GM12878 (cell line): Measurements from ENCODE around the gene BANP. TPM values are rescaled to one million over a fixed set of nuclear protein-coding genes. Genes with fewer than 3 reads are reported as not detected.

ENCODE experiments used
- ATAC-seq: fragments of 200-7000 bp; cut with Tn5 transposase; 3 replicates; pipeline ENCODE4 v1.9.1; 2020; ENCODE audit warnings: mild to moderate bottlenecking, moderate library complexity
- BruUV-seq: library from RNA; stranded (reverse); fragments of 400-500 nt; replicated peaks from 2 replicates; lab custom pipeline; 2021; lab: Mats Ljungman, UMichigan
- CTCF ChIA-PET: fragments of 300-600 bp; sonication (Branson Sonifier 250); formaldehyde crosslinking; extraction: SDS; loops from one replicate; lab custom pipeline; 2021; ENCODE audit warnings: inconsistent platforms; lab: Yijun Ruan, JAX
- POLR2A ChIA-PET: fragments of 350-600 bp; formaldehyde crosslinking; extraction: SDS; loops from one replicate; lab custom pipeline; 2021; ENCODE audit warnings: inconsistent platforms; lab: Charles Lee
- RAD21 ChIA-PET: fragments of 300-600 bp; sonication (Branson Sonifier 250); formaldehyde crosslinking; loops from one replicate; lab custom pipeline; 2023; ENCODE audit warnings: antibody characterized with exemption; ENCODE audit not compliant: unreplicated experiment; lab: Charles Lee
- SMC1A ChIA-PET: fragments of 300-600 bp; sonication (Branson Sonifier 250); formaldehyde crosslinking; loops from one replicate; lab custom pipeline; 2023; ENCODE audit not compliant: unreplicated experiment, uncharacterized antibody; lab: Charles Lee
- DNase-seq: peaks from one replicate; pipeline ENCODE4 v3.0.0-alpha.2; 2011; ENCODE audit warnings: low read depth, low spot score
- FAIRE-seq: peaks from 3 replicates; lab custom pipeline; 2011; peaks lifted over from hg19 to GRCh38; lab: Jason Lieb, UNC
- H2AFZ ChIP-seq: 2 replicates; pipeline ENCODE4 v1.6.0; 2011; ENCODE audit warnings: low read depth, low read length, control low read depth; ENCODE audit not compliant: control insufficient read depth
- H3K27ac ChIP-seq: 2 replicates; pipeline ENCODE4 v1.5.1; 2011; ENCODE audit warnings: control low read depth; ENCODE audit not compliant: control insufficient read depth, insufficient read depth
- H3K27me3 ChIP-seq, 2 experiments: replicated peaks in 1 of 2; 2 replicates each; pipeline versions ENCODE4 v1.6.0 to v1.6.1; 2011; ENCODE audit warnings: low read length in 1 of 2; ENCODE audit not compliant: control insufficient read depth in 2 of 2, insufficient read depth in 2 of 2
- H3K36me3 ChIP-seq, 2 experiments: 2 replicates each; pipeline ENCODE4 v1.5.1; 2011; ENCODE audit warnings: low read length in 1 of 2; ENCODE audit not compliant: control insufficient read depth in 2 of 2, insufficient read depth in 2 of 2
- H3K4me1 ChIP-seq: 2 replicates; pipeline ENCODE4 v1.6.1; 2011; ENCODE audit warnings: mild to moderate bottlenecking, low read length, moderate library complexity, mixed read lengths; ENCODE audit not compliant: control insufficient read depth, insufficient read depth
- H3K4me2 ChIP-seq: 2 replicates; pipeline ENCODE4 v1.6.0; 2011; ENCODE audit warnings: control low read depth; ENCODE audit not compliant: control insufficient read depth, insufficient read depth
- H3K4me3 ChIP-seq: fragments of 200-600 bp; sonication (generic); 2 replicates; pipeline ENCODE4 v1.5.1; 2016
- H3K79me2 ChIP-seq: 2 replicates; pipeline ENCODE4 v1.6.0; 2011; ENCODE audit warnings: low read length; ENCODE audit not compliant: control insufficient read depth, insufficient read depth
- H3K9ac ChIP-seq: 2 replicates; pipeline ENCODE4 v1.8.0; 2011; ENCODE audit warnings: low read length, control low read depth, mixed read lengths; ENCODE audit not compliant: control insufficient read depth, insufficient read depth
- H3K9me3 ChIP-seq: replicated peaks from 3 replicates; pipeline ENCODE4 v1.5.1; 2011; ENCODE audit warnings: mild to moderate bottlenecking, low read length; ENCODE audit not compliant: control insufficient read depth, insufficient read depth
- H4K20me1 ChIP-seq: 2 replicates; pipeline ENCODE4 v1.6.0; 2011; ENCODE audit not compliant: control insufficient read depth, insufficient read depth
- BACH1 ChIP-seq: fragments of 450-650 bp; IDR thresholded peaks from 2 replicates; pipeline ENCODE4 v1.6.1; 2017; ENCODE audit warnings: mild to moderate bottlenecking, borderline replicate concordance
- BRCA1 ChIP-seq: IDR thresholded peaks from 2 replicates; pipeline ENCODE4 v1.6.1; 2011; ENCODE audit warnings: low read depth, low read length, improper control_type of control experiment
- CHD1 ChIP-seq: IDR thresholded peaks from 2 replicates; pipeline ENCODE4 v1.6.1; 2012; ENCODE audit warnings: low read depth, low read length, improper control_type of control experiment
- CHD2 ChIP-seq: IDR thresholded peaks from 2 replicates; pipeline ENCODE4 v1.6.1; 2011; ENCODE audit warnings: low read depth, low read length, improper control_type of control experiment, borderline replicate concordance
- CREM ChIP-seq: IDR thresholded peaks from 2 replicates; pipeline ENCODE4 v1.6.1; 2014; ENCODE audit warnings: antibody characterized with exemption, low read depth
- DPF2 ChIP-seq: fragments of 450-650 bp; IDR thresholded peaks from 2 replicates; pipeline ENCODE4 v1.6.1; 2017; ENCODE audit warnings: mild to moderate bottlenecking
- EP300 ChIP-seq, 2 experiments: fragments of 150-350 bp in 1 of 2; IDR thresholded peaks; 2 replicates each; pipeline ENCODE4 v1.6.1; 2011 to 2012; ENCODE audit warnings: low read depth in 2 of 2, low read length in 2 of 2, borderline replicate concordance in 1 of 2, improper control_type of control experiment in 1 of 2, inconsistent platforms in 1 of 2; ENCODE audit not compliant: control insufficient read depth in 1 of 2
- FOXM1 ChIP-seq: IDR thresholded peaks from 2 replicates; pipeline ENCODE4 v1.6.1; 2012; ENCODE audit warnings: low read depth, mild to moderate bottlenecking, inconsistent platforms, low read length, moderate library complexity
- GATAD2B ChIP-seq: fragments of 450-650 bp; conservative IDR thresholded peaks from 2 replicates; pipeline ENCODE4 v1.6.1; 2017; ENCODE audit warnings: low read depth, mild to moderate bottlenecking, moderate library complexity
- IKZF2 ChIP-seq, 2 experiments: fragments of 450-650 bp; IDR thresholded peaks; 2 replicates each; pipeline ENCODE4 v1.6.1; 2017; ENCODE audit warnings: mild to moderate bottlenecking in 2 of 2, moderate library complexity in 2 of 2
- JUND ChIP-seq: IDR thresholded peaks from 2 replicates; pipeline ENCODE4 v1.6.1; 2012; ENCODE audit warnings: low read depth, mild to moderate bottlenecking, low read length, improper control_type of control experiment, moderate library complexity
- MTA2 ChIP-seq: fragments of 450-650 bp; IDR thresholded peaks from 2 replicates; pipeline ENCODE4 v1.6.1; 2016; ENCODE audit warnings: low read depth, mild to moderate bottlenecking, moderate library complexity
- MYB ChIP-seq: fragments of 150-350 bp; IDR thresholded peaks from 2 replicates; pipeline ENCODE4 v1.6.1; 2014; ENCODE audit warnings: mild to moderate bottlenecking, low read depth, low read length, borderline replicate concordance
- MYC ChIP-seq: IDR thresholded peaks from 2 replicates; pipeline ENCODE4 v1.6.1; 2011; ENCODE audit warnings: mild to moderate bottlenecking, low read length, moderate library complexity, inconsistent platforms; ENCODE audit not compliant: insufficient read depth, insufficient replicate concordance, insufficient read length, severe bottlenecking
- NFYA ChIP-seq: IDR thresholded peaks from 2 replicates; pipeline ENCODE4 v1.6.1; 2011; ENCODE audit warnings: low read depth, mild to moderate bottlenecking, low read length, improper control_type of control experiment, borderline replicate concordance
- PAX8 ChIP-seq: fragments of 450-650 bp; IDR thresholded peaks from 2 replicates; pipeline ENCODE4 v1.6.1; 2017; ENCODE audit warnings: mild to moderate bottlenecking, moderate library complexity
- PML ChIP-seq: IDR thresholded peaks from 2 replicates; pipeline ENCODE4 v1.6.1; 2012; ENCODE audit warnings: low read length, inconsistent platforms
- RAD21 ChIP-seq: IDR thresholded peaks from 2 replicates; pipeline ENCODE4 v1.6.1; 2011; ENCODE audit warnings: mild to moderate bottlenecking, low read depth, low read length, moderate library complexity; ENCODE audit not compliant: insufficient read depth
- SMAD5 ChIP-seq: IDR thresholded peaks from 2 replicates; pipeline ENCODE4 v1.6.1; 2016; ENCODE audit warnings: antibody characterized with exemption, low read depth
- TAF1 ChIP-seq: IDR thresholded peaks from 2 replicates; pipeline ENCODE4 v1.6.1; 2011; ENCODE audit warnings: mild to moderate bottlenecking, low read depth, low read length, borderline replicate concordance
- TCF12 ChIP-seq: IDR thresholded peaks from 2 replicates; pipeline ENCODE4 v1.6.1; 2011; ENCODE audit warnings: low read depth, mild to moderate bottlenecking, low read length
- ZNF384 ChIP-seq: IDR thresholded peaks from 2 replicates; pipeline ENCODE4 v1.6.1; 2012; ENCODE audit warnings: low read depth, mild to moderate bottlenecking, low read length, improper control_type of control experiment, borderline replicate concordance
- WGBS: methylation state at CpG from one replicate; pipeline ENCODE4 v1.1.6; 2016; ENCODE audit warnings: low lambda C conversion rate; ENCODE audit not compliant: insufficient replicate concordance, insufficient coverage; ENCODE audit errors: missing lambda C conversion rate; 5-methylcytosine and 5-hydroxymethylcytosine counted together
- in situ Hi-C: fragments of 300-500 bp; cut with MboI; formaldehyde crosslinking; loops from 9 replicates; pipeline ENCODE4 v1.14.3; 2018; ENCODE audit warnings: mixed read lengths
- intact Hi-C: fragments of 100-400 bp; cut with micrococcal nuclease; formaldehyde crosslinking; loops from one replicate; pipeline ENCODE4 v1.14.2; 2022; ENCODE audit not compliant: unreplicated experiment
- polyA plus RNA-seq, 11 experiments: library from polyadenylated mRNA; depleted of rRNA in 4 of 11; unstranded in 6 of 11; stranded (reverse) in 5 of 11; fragments of >200 nt; fragmentation: Nextera tagmentation in 4 of 11; fragmentation: Illumina TruSeq in 1 of 11; extraction: Ambion mirVana in 4 of 11; extraction: Trizol in 1 of 11; gene quantifications; 1 replicate in 1 of 11; 2 replicates in 10 of 11; pipeline versions ENCODE4 v1.2.1 to v1.2.3, GENCODE V29; 2011 to 2016; ENCODE audit warnings: inconsistent platforms in 2 of 11, missing spikeins in 2 of 11, low read depth in 1 of 11
- total RNA-seq, 4 experiments: library from RNA; depleted of rRNA in 3 of 4; stranded (reverse); fragments of >200 nt in 3 of 4; fragmentation: Illumina TruSeq in 1 of 4; extraction: Trizol in 1 of 4; gene quantifications; 2 replicates each; pipeline versions ENCODE4 v1.2.1 to v1.2.3, GENCODE V29; 2013 to 2021
- TF ChIP-seq, protein P1 (sequence below): IDR thresholded peaks from 2 replicates; pipeline ENCODE4 v1.6.1; 2011; ENCODE audit warnings: borderline replicate concordance, low read depth, mild to moderate bottlenecking, moderate library complexity, low read length; ENCODE audit not compliant: insufficient read depth, poor library complexity, severe bottlenecking

BANP gene
- total and polyA plus RNA-seq, 10 of the 15 experiments (the other 5 are each of a cell fraction or from before 2014, with no cell fraction given), result 3.9 to 21.9 (median 12.2) TPM

DNA sequence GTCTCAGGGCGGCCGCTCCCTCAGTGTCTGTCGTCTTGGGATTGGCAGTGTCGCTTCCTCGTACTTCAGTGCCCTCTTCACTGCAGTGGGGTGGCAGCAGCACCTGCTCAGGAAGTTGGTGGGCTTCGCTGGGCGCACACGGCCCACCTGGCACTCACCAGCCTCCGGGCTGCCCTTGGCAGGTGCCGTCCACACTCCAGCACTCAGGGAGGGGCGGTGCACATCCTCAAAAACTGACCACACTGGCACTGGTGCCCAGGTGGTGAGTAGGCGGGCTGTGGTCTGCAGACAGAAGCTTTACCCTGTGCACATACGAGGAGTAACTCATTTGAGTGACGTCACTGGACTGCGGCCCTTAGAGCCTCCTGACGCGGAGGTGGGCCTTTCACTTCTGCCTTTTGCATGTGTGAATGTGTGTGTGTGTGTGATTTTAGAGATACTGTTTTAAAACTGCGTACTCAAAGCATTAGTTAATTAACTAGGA, 94.6 kb downstream of the BANP start (continued):
- TF ChIP-seq TAF1 (no peak), GATAD2B (peak; percentile 75; the same call in 1 of the 2 replicates), EP300 (IDR thresholded peaks at IDR 0.05; ENCODE audit: borderline replicate concordance in 1 of 2, control insufficient read depth in 1 of 2, low read depth in 2 of 2, low read length in 2 of 2) (peak; percentile 90 to 99; a peak in 3 of 4 replicates), MYB (0 out of 2 replicates have a peak, but pooled peaks have one; percentile 48), CREM (peak; percentile 97), DPF2 (peak; percentile 86), BRCA1 (no peak), FOXM1 (no peak), IKZF2 (IDR thresholded peaks at IDR 0.05) (peak; percentile 61 to 78; a peak in 3 of 4 replicates), TCF12 (peak; percentile 98)
- TF ChIP-seq, protein P1, sequence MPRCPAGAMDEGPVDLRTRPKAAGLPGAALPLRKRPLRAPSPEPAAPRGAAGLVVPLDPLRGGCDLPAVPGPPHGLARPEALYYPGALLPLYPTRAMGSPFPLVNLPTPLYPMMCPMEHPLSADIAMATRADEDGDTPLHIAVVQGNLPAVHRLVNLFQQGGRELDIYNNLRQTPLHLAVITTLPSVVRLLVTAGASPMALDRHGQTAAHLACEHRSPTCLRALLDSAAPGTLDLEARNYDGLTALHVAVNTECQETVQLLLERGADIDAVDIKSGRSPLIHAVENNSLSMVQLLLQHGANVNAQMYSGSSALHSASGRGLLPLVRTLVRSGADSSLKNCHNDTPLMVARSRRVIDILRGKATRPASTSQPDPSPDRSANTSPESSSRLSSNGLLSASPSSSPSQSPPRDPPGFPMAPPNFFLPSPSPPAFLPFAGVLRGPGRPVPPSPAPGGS, result peak; percentile 22
- TF ChIP-seq, all 136 proteins: peak for 48

DNA sequence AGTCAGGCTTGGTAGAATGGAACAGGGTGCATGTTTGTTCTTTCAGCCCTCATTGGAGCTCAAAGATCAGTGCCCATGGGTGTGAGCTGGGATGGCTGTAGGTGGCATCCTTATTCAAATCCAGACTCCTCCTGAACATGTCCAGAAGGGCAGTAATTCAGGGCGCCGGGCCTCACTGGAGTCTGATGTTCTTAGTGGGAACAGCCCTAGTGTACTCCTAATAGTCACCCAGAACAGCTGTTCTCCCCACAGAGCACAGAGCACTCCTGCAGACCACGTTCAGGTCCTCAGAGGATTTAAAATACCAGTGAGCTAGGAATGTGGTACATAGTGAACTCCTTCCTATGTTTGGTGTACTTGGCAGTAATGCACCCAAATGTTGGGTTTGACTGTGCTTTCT, 96.2 kb downstream of the BANP start:
- peaks cover 2 to 6% of the 10 kb centered on the region in 2 experiments; a peak in 3 of 4 replicates for H3K36me3 ChIP-seq
- in situ Hi-C loops (no loop called here), intact Hi-C loops (loop anchor here (10.0 kb wide), 1 partner anchor 93 kb away; the partner anchor contains the start of gene BANP)
- DNase-seq, result no peak
- 82% methylated on average over 3 of the region's 3 CpGs for WGBS
- H3K9ac ChIP-seq, result no peak overlapping the region
- no TSS peak for BruUV-seq
- POLR2A ChIA-PET, result no interaction called here
- no peak for ATAC-seq
- no peaks in the 10 kb centered on the region for H3K27me3 ChIP-seq
- H2AFZ ChIP-seq, result no peak overlapping the region
- H3K4me3 ChIP-seq, result no peak overlapping the region
- SMC1A ChIA-PET, result no interaction called here
- CTCF ChIA-PET, result interaction anchor here (0.6 kb wide), 1 partner anchor 131 kb away, joined by 4 read pairs; no protein-coding TSS in a partner anchor
- H3K4me2 ChIP-seq, result no peak overlapping the region
- peaks cover 23% of the 10 kb centered on the region for H3K4me1 ChIP-seq
- FAIRE-seq, result no peak
- RAD21 ChIA-PET, result no interaction called here
- H3K27ac ChIP-seq, result no peak overlapping the region
- H4K20me1 ChIP-seq, result no peaks in the 10 kb centered on the region
- no peaks in the 10 kb centered on the region for H3K79me2 ChIP-seq
- H3K9me3 ChIP-seq, result no peaks in the 10 kb centered on the region; the same call in 2 of the 3 replicates
- no peak for TF ChIP-seq BACH1
- no peak for TF ChIP-seq SMAD5
- TF ChIP-seq PAX8, result no peak
- TF ChIP-seq CHD2, result no peak
- TF ChIP-seq RAD21, result no peak
- TF ChIP-seq NFYA, result no peak
- no peak for TF ChIP-seq ZNF384
- TF ChIP-seq PML, result no peak
- TF ChIP-seq JUND, result no peak
- TF ChIP-seq CHD1, result no peak
- TF ChIP-seq MYC, result no peak
- no peak for TF ChIP-seq CREM
- no peak for TF ChIP-seq MTA2
